GM12801 (cell line): ENCODE measurements around the gene KIF18B.

Experiments
- TF ChIP-seq, protein P1 (sequence below): IDR thresholded peaks from one replicate; pipeline ENCODE4 v1.5.1; 2011; ENCODE audit warnings: control low read depth; ENCODE audit not compliant: insufficient read length; ENCODE audit errors: extremely low read depth

KIF18B gene

DNA sequence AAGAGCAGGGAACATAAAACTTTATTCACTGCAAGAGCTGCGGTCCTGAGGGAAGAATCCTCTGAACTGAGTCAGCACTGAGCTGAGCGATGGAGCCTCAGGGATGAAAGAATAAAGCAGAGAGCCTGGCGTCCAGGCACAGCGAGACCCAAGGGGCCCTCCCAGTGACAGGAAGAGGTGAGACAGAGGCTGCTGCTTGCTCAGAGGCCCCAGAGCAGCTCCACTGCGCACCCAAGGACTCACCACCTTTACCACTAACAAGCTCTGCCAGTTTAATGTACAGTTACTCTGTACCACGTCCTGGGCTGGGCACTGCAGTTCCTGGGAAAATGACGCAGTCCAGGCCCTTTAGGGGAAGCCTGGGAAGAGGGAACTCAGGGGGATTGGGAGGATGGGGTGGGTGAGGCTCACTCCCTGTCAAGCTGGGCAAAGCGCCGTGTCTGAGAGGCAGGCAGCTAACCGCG is 37.9 kb downstream of the KIF18B start:
- TF ChIP-seq, protein P1, sequence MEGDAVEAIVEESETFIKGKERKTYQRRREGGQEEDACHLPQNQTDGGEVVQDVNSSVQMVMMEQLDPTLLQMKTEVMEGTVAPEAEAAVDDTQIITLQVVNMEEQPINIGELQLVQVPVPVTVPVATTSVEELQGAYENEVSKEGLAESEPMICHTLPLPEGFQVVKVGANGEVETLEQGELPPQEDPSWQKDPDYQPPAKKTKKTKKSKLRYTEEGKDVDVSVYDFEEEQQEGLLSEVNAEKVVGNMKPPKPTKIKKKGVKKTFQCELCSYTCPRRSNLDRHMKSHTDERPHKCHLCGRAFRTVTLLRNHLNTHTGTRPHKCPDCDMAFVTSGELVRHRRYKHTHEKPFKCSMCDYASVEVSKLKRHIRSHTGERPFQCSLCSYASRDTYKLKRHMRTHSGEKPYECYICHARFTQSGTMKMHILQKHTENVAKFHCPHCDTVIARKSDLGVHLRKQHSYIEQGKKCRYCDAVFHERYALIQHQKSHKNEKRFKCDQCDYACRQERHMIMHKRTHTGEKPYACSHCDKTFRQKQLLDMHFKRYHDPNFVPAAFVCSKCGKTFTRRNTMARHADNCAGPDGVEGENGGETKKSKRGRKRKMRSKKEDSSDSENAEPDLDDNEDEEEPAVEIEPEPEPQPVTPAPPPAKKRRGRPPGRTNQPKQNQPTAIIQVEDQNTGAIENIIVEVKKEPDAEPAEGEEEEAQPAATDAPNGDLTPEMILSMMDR: no peak

DNA sequence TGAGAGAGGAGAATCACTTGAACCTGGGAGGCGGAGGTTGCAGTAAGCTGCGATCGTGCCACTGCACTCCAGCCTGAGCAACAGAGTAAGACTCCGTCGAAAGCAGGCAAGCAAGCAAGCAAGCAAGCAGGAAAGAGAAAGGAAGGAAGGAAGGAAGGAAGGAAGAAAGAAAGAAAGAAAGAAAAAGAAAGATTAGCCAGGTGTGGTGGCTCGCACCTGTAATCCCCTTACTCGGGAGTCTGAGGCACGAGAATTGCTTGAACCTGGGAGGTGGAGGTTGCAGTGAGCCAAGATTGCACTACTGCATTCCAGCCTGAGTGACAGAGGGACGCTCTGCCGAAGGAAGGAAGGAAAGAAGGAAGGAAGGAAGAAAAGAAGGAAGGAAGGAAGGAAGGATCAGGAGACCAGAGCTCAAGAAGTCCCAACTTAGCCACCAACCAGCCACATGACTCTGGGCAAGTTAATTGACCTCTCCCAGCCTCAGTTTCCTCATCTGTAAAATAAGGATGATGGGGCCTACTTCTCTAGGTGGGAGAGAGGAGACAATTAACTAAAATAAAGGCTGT is 38.7 kb downstream of the KIF18B start:
- TF ChIP-seq, protein P1: no peak

DNA sequence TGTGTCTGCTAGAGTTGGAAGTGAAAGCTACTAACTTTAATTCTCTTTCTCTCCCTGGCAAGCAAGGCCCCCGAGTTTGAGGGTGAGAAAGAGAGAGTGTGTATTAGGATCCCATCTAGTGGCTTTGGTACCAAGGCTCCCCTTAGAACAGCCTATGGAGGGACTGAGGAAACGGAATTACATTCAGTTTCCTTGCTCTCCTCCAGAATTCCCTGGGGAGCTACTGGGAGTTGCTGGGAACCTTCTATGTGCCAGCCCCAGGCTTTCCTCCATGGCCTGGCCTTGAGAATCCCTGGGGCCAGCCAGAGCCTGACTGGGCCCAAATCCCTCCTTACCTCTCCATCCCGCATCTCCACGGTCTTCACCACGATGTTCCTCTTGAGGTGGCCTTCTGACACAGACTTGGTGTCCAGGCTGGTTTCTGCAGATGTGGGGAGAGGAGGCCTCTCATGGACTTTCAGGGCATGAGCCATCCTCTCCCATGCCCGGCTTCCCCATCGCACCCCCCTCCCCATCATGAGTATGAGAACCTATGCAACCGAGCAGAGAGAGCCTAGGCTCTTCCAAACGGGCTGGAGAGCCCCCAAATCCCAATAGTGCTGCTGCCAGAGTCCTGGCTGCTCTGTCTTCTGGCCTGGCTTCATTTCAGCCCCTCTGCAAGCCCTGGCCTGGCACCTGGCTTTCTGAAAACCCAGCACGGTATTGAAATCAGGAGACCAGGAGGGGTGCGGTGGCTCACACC is 39.7 kb downstream of the KIF18B start:
- TF ChIP-seq, protein P1: no peak

DNA sequence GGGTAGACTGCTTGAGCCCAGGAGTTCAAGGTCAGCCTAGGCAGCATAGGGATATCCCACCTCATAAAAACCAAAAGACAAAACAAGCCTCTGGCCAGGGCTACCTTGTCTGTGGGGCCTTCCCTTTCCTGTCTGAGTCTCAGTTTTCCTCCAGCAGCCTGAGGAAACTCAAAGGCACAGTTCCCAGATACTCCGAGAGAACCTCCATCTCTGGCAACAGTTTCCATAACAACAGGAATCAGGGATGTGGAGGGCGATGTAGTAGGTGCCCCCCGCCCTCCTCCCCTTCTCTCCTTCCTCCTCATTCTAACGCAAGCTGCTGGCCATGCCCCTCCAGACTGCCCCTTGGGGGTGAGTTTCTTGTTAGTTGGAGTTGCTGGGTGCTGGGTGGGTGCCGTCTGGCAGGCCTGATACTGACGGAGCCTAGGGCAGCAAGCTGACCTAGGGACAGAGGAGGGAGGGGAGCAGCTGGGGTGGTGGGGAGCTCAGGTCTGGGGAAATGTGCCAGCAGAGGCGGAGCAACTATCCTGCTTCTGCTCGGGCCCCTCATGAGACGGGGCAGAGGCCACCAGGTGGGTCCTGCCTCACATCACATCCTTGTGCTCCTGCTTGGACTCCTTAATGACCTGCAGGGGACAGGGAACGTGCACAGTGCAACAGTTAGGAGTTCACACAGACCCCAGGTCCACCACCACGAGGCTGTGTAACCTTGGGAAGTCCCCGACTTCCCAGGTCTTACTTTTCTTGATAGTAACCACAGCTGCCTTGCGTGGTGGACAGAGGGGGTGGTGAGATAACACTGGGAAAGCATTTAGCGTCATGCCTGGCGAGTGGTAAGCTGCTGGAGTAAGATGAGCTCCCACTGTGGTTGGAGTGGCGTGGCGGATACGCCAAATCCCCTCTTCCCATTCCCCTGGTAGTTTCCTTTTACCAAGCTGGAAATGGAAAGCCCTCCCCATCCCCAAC is 40.5 kb downstream of the KIF18B start:
- TF ChIP-seq, protein P1: no peak

DNA sequence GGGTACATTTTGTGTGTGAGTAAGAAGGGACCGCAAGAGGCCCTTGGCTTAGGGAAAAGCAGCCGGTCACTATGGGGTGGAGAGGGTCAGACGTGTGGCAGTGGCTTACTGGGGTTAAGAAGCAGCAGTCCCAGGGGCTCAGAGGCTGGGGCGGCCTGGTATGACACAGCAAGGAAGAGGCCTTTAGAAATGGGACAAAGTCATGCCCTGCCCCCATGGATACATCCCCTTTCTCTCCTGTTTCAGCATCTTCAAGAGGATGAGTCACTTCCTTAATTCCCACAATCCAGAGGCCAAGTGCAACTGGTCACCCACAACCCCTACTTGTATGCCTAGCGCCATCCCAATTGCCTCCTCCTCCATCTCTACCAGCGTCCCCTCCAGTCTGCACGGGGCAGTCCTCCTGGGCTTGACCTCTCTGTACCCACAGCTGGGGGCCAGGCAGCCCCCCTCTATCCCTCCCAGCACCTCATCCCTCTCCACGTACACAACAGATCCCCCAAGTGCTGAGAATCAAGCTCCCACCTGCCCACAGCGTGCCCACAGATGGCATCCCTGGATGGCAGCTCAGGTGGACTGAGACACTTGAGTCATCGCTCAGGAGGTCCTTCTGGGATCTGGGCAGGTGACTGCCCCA is 41.4 kb downstream of the KIF18B start:
- TF ChIP-seq, protein P1: no peak

DNA sequence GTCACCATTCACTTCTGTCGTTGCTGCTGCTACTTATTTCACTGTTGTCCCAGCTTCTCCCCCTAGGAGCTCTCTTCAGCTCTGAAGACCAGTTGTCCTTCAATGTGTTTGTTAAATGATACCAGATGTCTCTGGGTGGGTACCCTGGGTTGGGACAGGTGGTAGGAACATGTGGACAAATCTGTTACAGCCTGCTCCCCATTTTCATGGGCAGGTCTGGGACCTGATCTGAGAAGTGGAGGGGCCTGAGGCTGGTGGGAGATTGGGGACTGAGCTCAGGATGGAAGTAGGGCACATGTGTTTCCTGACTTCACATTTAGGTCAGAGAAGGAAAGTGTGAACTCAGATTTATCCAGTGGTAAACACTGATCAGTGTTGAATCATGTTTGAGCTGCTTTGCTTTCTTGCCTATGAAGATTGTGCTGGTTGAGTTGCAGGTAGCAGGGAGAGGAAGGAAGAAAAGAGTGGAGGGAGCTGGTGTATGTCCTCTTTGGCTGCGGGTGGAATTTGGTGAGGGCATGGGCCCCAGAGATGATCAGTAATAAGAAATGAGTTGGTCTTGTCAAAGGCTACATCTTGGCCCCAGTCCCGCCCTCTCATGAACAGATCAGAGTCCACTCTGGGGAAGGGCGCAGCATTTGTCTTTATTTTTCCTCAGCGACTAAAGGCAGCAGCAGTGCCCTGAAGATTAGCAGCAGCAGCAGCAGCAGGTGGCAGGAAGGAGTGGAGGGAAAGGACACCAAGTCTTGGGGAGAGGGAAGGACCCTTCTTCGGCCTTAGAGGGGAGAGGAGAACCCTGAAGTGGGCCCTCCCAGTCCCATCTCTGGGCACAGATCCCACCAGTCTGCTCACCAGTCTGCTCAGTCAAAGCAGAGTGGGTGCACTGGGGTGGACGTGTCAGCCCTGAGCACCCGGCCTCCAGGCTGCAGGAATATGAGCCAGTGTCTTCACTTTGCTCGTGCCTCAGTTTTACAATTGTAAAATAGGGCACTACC is 42.3 kb downstream of the KIF18B start:
- TF ChIP-seq, protein P1: no peak
